IMR-90 (cell line): ENCODE results near the gene SLC23A1. TPM values are rescaled to one million over a fixed set of nuclear protein-coding genes. Genes with fewer than 3 reads are reported as not detected.

Source experiments
- ATAC-seq: fragments of 200-7000 bp; cut with Tn5 transposase; 2 replicates; pipeline ENCODE4 v1.9.1; 2020; ENCODE audit warnings: low read depth, mild to moderate bottlenecking, moderate library complexity
- BruUV-seq: library from RNA; stranded (reverse); fragments of 400-500 nt; replicated peaks from 2 replicates; lab custom pipeline; 2021; lab: Mats Ljungman, UMichigan
- CTCF ChIA-PET: fragments of 300-600 bp; formaldehyde crosslinking; extraction: SDS; loops from one replicate; lab custom pipeline; 2021; ENCODE audit warnings: antibody characterized with exemption; lab: Yijun Ruan, JAX
- POLR2A ChIA-PET: fragments of 300-600 bp; sonication (Branson Sonifier 250); formaldehyde crosslinking; loops from one replicate; lab custom pipeline; 2022; ENCODE audit warnings: antibody characterized with exemption; ENCODE audit not compliant: unreplicated experiment; lab: Charles Lee
- DNase-seq: peaks from one replicate; pipeline ENCODE4 v3.0.0; 2013
- H2AFZ ChIP-seq: replicated peaks from 2 replicates; pipeline ENCODE3; 2013; ENCODE audit warnings: low read length, mild to moderate bottlenecking; ENCODE audit not compliant: poor library complexity
- H2AK5ac ChIP-seq: 2 replicates; pipeline ENCODE4 v1.6.1; 2013; ENCODE audit warnings: low read depth, low read length, inconsistent platforms
- H2AK9ac ChIP-seq: replicated peaks from 2 replicates; pipeline ENCODE3; 2013; ENCODE audit warnings: mild to moderate bottlenecking, low read depth, low read length, moderate library complexity; ENCODE audit not compliant: poor library complexity
- H2BK120ac ChIP-seq: 2 replicates; pipeline ENCODE4 v1.6.1; 2013; ENCODE audit warnings: low read depth, low read length, inconsistent platforms
- H2BK15ac ChIP-seq: 3 replicates; pipeline ENCODE4 v1.6.1; 2013; ENCODE audit warnings: low read depth, low read length, inconsistent platforms
- H2BK20ac ChIP-seq: 2 replicates; pipeline ENCODE4 v1.6.1; 2013; ENCODE audit warnings: low read depth, mild to moderate bottlenecking, inconsistent platforms, low read length, moderate library complexity
- H2BK5ac ChIP-seq: 2 replicates; pipeline ENCODE4 v1.6.1; 2013; ENCODE audit warnings: mild to moderate bottlenecking, low read depth, low read length, inconsistent platforms; ENCODE audit not compliant: poor library complexity, severe bottlenecking
- H3K14ac ChIP-seq: replicated peaks from 2 replicates; pipeline ENCODE4 v1.6.1; 2013; ENCODE audit warnings: low read depth, low read length, inconsistent platforms
- H3K18ac ChIP-seq: 2 replicates; pipeline ENCODE4 v1.6.1; 2013; ENCODE audit warnings: low read depth, low read length, control low read depth
- H3K23ac ChIP-seq: 2 replicates; pipeline ENCODE4 v1.6.1; 2013; ENCODE audit warnings: low read depth, low read length, inconsistent platforms
- H3K27ac ChIP-seq: 2 replicates; pipeline ENCODE4 v1.5.1; 2013; ENCODE audit warnings: mild to moderate bottlenecking, control low read depth, low read length; ENCODE audit not compliant: insufficient read depth
- H3K27me3 ChIP-seq: 2 replicates; pipeline ENCODE4 v1.6.1; 2013; ENCODE audit warnings: low read length; ENCODE audit not compliant: control insufficient read depth, insufficient read depth
- H3K36me3 ChIP-seq: 2 replicates; pipeline ENCODE4 v1.6.1; 2013; ENCODE audit warnings: low read length, mixed read lengths; ENCODE audit not compliant: control insufficient read depth, insufficient read depth
- H3K4ac ChIP-seq: 2 replicates; pipeline ENCODE4 v1.6.1; 2013; ENCODE audit warnings: low read depth, low read length, inconsistent platforms
- H3K4me1 ChIP-seq: 2 replicates; pipeline ENCODE4 v1.6.1; 2013; ENCODE audit warnings: low read length, mixed read lengths; ENCODE audit not compliant: control insufficient read depth, insufficient read depth
- H3K4me2 ChIP-seq: 2 replicates; pipeline ENCODE4 v1.6.1; 2013; ENCODE audit warnings: low read depth, mild to moderate bottlenecking, control low read depth, low read length, moderate library complexity
- H3K4me3 ChIP-seq: 2 replicates; pipeline ENCODE4 v1.5.1; 2013; ENCODE audit warnings: low read depth, mild to moderate bottlenecking, control low read depth, low read length, moderate library complexity; ENCODE audit not compliant: insufficient read depth
- H3K56ac ChIP-seq: 2 replicates; pipeline ENCODE4 v1.6.1; 2013; ENCODE audit warnings: low read length, inconsistent platforms; ENCODE audit not compliant: insufficient read depth; ENCODE audit errors: extremely low read depth
- H3K79me1 ChIP-seq, 2 experiments: 2 replicates each; pipeline ENCODE4 v1.6.1; 2013; ENCODE audit warnings: low read length in 2 of 2, inconsistent platforms in 1 of 2, low read depth in 1 of 2
- H3K9ac ChIP-seq: 2 replicates; pipeline ENCODE4 v1.6.1; 2013; ENCODE audit warnings: low read depth, low read length, control low read depth
- H3K9me1 ChIP-seq: 2 replicates; pipeline ENCODE4 v1.6.1; 2013; ENCODE audit warnings: low read length, inconsistent platforms; ENCODE audit not compliant: insufficient read depth
- H3K9me3 ChIP-seq: 2 replicates; pipeline ENCODE4 v1.6.1; 2013; ENCODE audit warnings: low read length; ENCODE audit not compliant: control insufficient read depth, insufficient read depth
- H4K20me1 ChIP-seq: 2 replicates; pipeline ENCODE4 v1.6.1; 2013; ENCODE audit warnings: low read length, inconsistent platforms; ENCODE audit not compliant: insufficient read depth
- H4K5ac ChIP-seq: 2 replicates; pipeline ENCODE4 v1.6.1; 2013; ENCODE audit warnings: mild to moderate bottlenecking, low read depth, low read length, control low read depth
- H4K8ac ChIP-seq, 2 experiments: 2 replicates each; pipeline ENCODE4 v1.6.1; 2013; ENCODE audit warnings: low read depth in 2 of 2, low read length in 2 of 2, control low read depth in 1 of 2, inconsistent platforms in 1 of 2
- H4K91ac ChIP-seq: 2 replicates; pipeline ENCODE4 v1.6.1; 2013; ENCODE audit warnings: low read depth, low read length, inconsistent platforms; ENCODE audit not compliant: insufficient read depth
- CEBPB ChIP-seq: IDR thresholded peaks from 2 replicates; pipeline ENCODE4 v1.6.1; 2012; ENCODE audit warnings: low read depth, low read length, improper control_type of control experiment
- CHD1 ChIP-seq: IDR thresholded peaks from 2 replicates; pipeline ENCODE4 v1.6.1; 2012; ENCODE audit warnings: low read depth, low read length, improper control_type of control experiment
- ELK1 ChIP-seq: fragments of 150-350 bp; IDR thresholded peaks from 2 replicates; pipeline ENCODE4 v1.6.1; 2016; ENCODE audit warnings: low read depth, mild to moderate bottlenecking, low read length, moderate library complexity, borderline replicate concordance
- FOS ChIP-seq: fragments of 150-350 bp; IDR thresholded peaks from 2 replicates; pipeline ENCODE4 v1.6.1; 2016; ENCODE audit warnings: low read depth, low read length
- MAFK ChIP-seq: IDR thresholded peaks from 2 replicates; pipeline ENCODE4 v1.6.1; 2012; ENCODE audit warnings: low read depth, low read length, improper control_type of control experiment
- MAZ ChIP-seq: IDR thresholded peaks from 2 replicates; pipeline ENCODE4 v1.6.1; 2012; ENCODE audit warnings: low read depth, mild to moderate bottlenecking, low read length, improper control_type of control experiment, moderate library complexity, borderline replicate concordance
- POLR2A ChIP-seq: IDR thresholded peaks from 2 replicates; pipeline ENCODE4 v1.6.1; 2012; ENCODE audit warnings: mild to moderate bottlenecking, low read depth, low read length
- RCOR1 ChIP-seq: IDR thresholded peaks from 2 replicates; pipeline ENCODE4 v1.6.1; 2012; ENCODE audit warnings: mild to moderate bottlenecking, low read length, improper control_type of control experiment; ENCODE audit not compliant: insufficient replicate concordance
- SMC3 ChIP-seq: fragments of 150-350 bp; IDR thresholded peaks from 2 replicates; pipeline ENCODE4 v1.6.1; 2016; ENCODE audit warnings: low read depth, mild to moderate bottlenecking, antibody characterized with exemption, low read length, moderate library complexity
- WGBS, 2 experiments: methylation state at CpG; one replicate each; pipeline versions ENCODE4 v1.1.5 to v1.1.7; 2013; ENCODE audit warnings: missing lambda C conversion rate in 2 of 2; ENCODE audit not compliant: insufficient read length in 1 of 2; ENCODE audit errors: extremely low coverage in 2 of 2; 5-methylcytosine and 5-hydroxymethylcytosine counted together
- dilution Hi-C: fragments of 300-500 bp; cut with HindIII; formaldehyde crosslinking; loops from one replicate; pipeline ENCODE4 v1.14.3; 2018; ENCODE audit warnings: low sequenced_read_pairs; ENCODE audit not compliant: unreplicated experiment
- in situ Hi-C: fragments of 300-500 bp; cut with MboI; formaldehyde crosslinking; loops from 3 replicates; pipeline ENCODE4 v1.14.3; 2019; ENCODE audit warnings: low sequenced_read_pairs, inconsistent platforms, mixed read lengths
- intact Hi-C: fragments of 100-400 bp; cut with micrococcal nuclease; formaldehyde crosslinking; loops from 2 replicates; pipeline ENCODE4 v1.10.0; 2022
- polyA plus RNA-seq, 3 experiments: library from polyadenylated mRNA; depleted of rRNA; stranded (reverse); fragments of >200 nt; gene quantifications; 2 replicates each; pipeline ENCODE4 v1.2.3, GENCODE V29; 2012; ENCODE audit warnings: low replicate concordance in 1 of 3
- total RNA-seq: library from RNA; depleted of rRNA; stranded (reverse); fragments of >200 nt; gene quantifications from 2 replicates; pipeline ENCODE4 v1.2.3, GENCODE V29; 2012

SLC23A1 gene
- total and polyA plus RNA-seq, 2 of the 4 experiments (the other 2 are of a cell fraction): not detected

DNA sequence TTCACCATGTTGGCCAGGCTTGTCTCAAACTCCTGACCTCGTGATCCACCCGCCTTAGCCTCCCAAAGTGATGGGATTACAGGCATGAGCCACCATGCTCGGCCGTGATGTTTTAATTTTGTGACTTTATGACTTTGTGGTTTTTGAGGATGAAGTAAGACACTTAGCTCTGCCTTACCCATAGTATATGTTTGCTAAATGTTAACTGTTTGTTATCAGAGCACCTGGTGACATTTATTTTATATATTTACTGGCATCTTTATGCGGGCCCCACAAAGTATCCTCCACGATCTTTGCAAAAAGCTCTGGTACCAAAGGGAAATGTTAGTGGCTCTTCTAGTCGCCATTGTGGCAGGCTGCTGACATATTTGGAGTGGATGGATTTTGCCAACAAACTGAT lies 6.7 kb downstream of the SLC23A1 start:
- H4K91ac ChIP-seq: no peak overlapping the region
- CTCF ChIA-PET: no interaction called here
- in situ Hi-C loops: no loop called here

More for the DNA sequence above, 6.7 kb downstream of the SLC23A1 start:
- Histone ChIP-seq H2AFZ (no peak overlapping the region), H2BK120ac (no peak overlapping the region), H3K27me3 (no peaks in the 10 kb centered on the region), H3K79me1 (peaks cover 3 to 15% of the 10 kb centered on the region in 2 experiments; a peak in 2 of 4 replicates), H3K4me1 (peaks cover 4% of the 10 kb centered on the region; the same call in 1 of the 2 replicates), H2AK9ac (no peak overlapping the region), H3K27ac (no peak overlapping the region), H4K8ac (no peak overlapping the region), H3K4me3 (no peak overlapping the region), H3K56ac (no peak overlapping the region), H2BK20ac (no peak overlapping the region), H3K9me3 (no peaks in the 10 kb centered on the region), H3K18ac (no peak overlapping the region), H3K4me2 (no peak overlapping the region), H2BK15ac (no peak overlapping the region), H3K14ac (no peak overlapping the region), H3K36me3 (peaks cover 26% of the 10 kb centered on the region), H2AK5ac (no peak overlapping the region), H3K23ac (no peak overlapping the region), H3K9me1 (peaks cover 17% of the 10 kb centered on the region), H3K9ac (no peak overlapping the region), H3K4ac (no peak overlapping the region), H4K5ac (no peak overlapping the region), H2BK5ac (no peak overlapping the region), H4K20me1 (peaks cover 7% of the 10 kb centered on the region; the same call in 1 of the 2 replicates)
- ATAC-seq: no peak
- no peak for DNase-seq
- POLR2A ChIA-PET: no interaction called here
- TF ChIP-seq CEBPB: no peak
- no peak for TF ChIP-seq POLR2A
- no peak for TF ChIP-seq SMC3
- no peak for TF ChIP-seq MAFK
- no peak for TF ChIP-seq RCOR1
- no peak for TF ChIP-seq ELK1
- TF ChIP-seq MAZ: no peak
- no peak for TF ChIP-seq CHD1
- no peak for TF ChIP-seq FOS
- WGBS, 2 experiments: 92% methylated on average over 2 of the region's 7 CpGs; no CpG with 5 or more reads in 1 of the 2 experiments
- dilution Hi-C loops (no loop called here), intact Hi-C loops (no loop called here)
- no TSS peak for BruUV-seq
